IMR-90 (cell line): ENCODE measurements around the gene NOS1. TPM values are rescaled to one million over a fixed set of nuclear protein-coding genes. Genes with fewer than 3 reads are reported as not detected.

Experiments
- ATAC-seq: fragments of 200-7000 bp; cut with Tn5 transposase; 2 replicates; pipeline ENCODE4 v1.9.1; 2020; ENCODE audit warnings: low read depth, mild to moderate bottlenecking, moderate library complexity
- BruUV-seq: library from RNA; stranded (reverse); fragments of 400-500 nt; replicated peaks from 2 replicates; lab custom pipeline; 2021; lab: Mats Ljungman, UMichigan
- CTCF ChIA-PET: fragments of 300-600 bp; formaldehyde crosslinking; extraction: SDS; loops from one replicate; lab custom pipeline; 2021; ENCODE audit warnings: antibody characterized with exemption; lab: Yijun Ruan, JAX
- POLR2A ChIA-PET: fragments of 300-600 bp; sonication (Branson Sonifier 250); formaldehyde crosslinking; loops from one replicate; lab custom pipeline; 2022; ENCODE audit warnings: antibody characterized with exemption; ENCODE audit not compliant: unreplicated experiment; lab: Charles Lee
- DNase-seq: peaks from one replicate; pipeline ENCODE4 v3.0.0; 2013
- H2AFZ ChIP-seq: replicated peaks from 2 replicates; pipeline ENCODE3; 2013; ENCODE audit warnings: low read length, mild to moderate bottlenecking; ENCODE audit not compliant: poor library complexity
- H2AK5ac ChIP-seq: 2 replicates; pipeline ENCODE4 v1.6.1; 2013; ENCODE audit warnings: low read depth, low read length, inconsistent platforms
- H2AK9ac ChIP-seq: replicated peaks from 2 replicates; pipeline ENCODE3; 2013; ENCODE audit warnings: mild to moderate bottlenecking, low read depth, low read length, moderate library complexity; ENCODE audit not compliant: poor library complexity
- H2BK120ac ChIP-seq: 2 replicates; pipeline ENCODE4 v1.6.1; 2013; ENCODE audit warnings: low read depth, low read length, inconsistent platforms
- H2BK15ac ChIP-seq: 3 replicates; pipeline ENCODE4 v1.6.1; 2013; ENCODE audit warnings: low read depth, low read length, inconsistent platforms
- H2BK20ac ChIP-seq: 2 replicates; pipeline ENCODE4 v1.6.1; 2013; ENCODE audit warnings: low read depth, mild to moderate bottlenecking, inconsistent platforms, low read length, moderate library complexity
- H2BK5ac ChIP-seq: 2 replicates; pipeline ENCODE4 v1.6.1; 2013; ENCODE audit warnings: mild to moderate bottlenecking, low read depth, low read length, inconsistent platforms; ENCODE audit not compliant: poor library complexity, severe bottlenecking
- H3K14ac ChIP-seq: replicated peaks from 2 replicates; pipeline ENCODE4 v1.6.1; 2013; ENCODE audit warnings: low read depth, low read length, inconsistent platforms
- H3K18ac ChIP-seq: 2 replicates; pipeline ENCODE4 v1.6.1; 2013; ENCODE audit warnings: low read depth, low read length, control low read depth
- H3K23ac ChIP-seq: 2 replicates; pipeline ENCODE4 v1.6.1; 2013; ENCODE audit warnings: low read depth, low read length, inconsistent platforms
- H3K27ac ChIP-seq: 2 replicates; pipeline ENCODE4 v1.5.1; 2013; ENCODE audit warnings: mild to moderate bottlenecking, control low read depth, low read length; ENCODE audit not compliant: insufficient read depth
- H3K27me3 ChIP-seq: 2 replicates; pipeline ENCODE4 v1.6.1; 2013; ENCODE audit warnings: low read length; ENCODE audit not compliant: control insufficient read depth, insufficient read depth
- H3K36me3 ChIP-seq: 2 replicates; pipeline ENCODE4 v1.6.1; 2013; ENCODE audit warnings: low read length, mixed read lengths; ENCODE audit not compliant: control insufficient read depth, insufficient read depth
- H3K4ac ChIP-seq: 2 replicates; pipeline ENCODE4 v1.6.1; 2013; ENCODE audit warnings: low read depth, low read length, inconsistent platforms
- H3K4me1 ChIP-seq: 2 replicates; pipeline ENCODE4 v1.6.1; 2013; ENCODE audit warnings: low read length, mixed read lengths; ENCODE audit not compliant: control insufficient read depth, insufficient read depth
- H3K4me2 ChIP-seq: 2 replicates; pipeline ENCODE4 v1.6.1; 2013; ENCODE audit warnings: low read depth, mild to moderate bottlenecking, control low read depth, low read length, moderate library complexity
- H3K4me3 ChIP-seq: 2 replicates; pipeline ENCODE4 v1.5.1; 2013; ENCODE audit warnings: low read depth, mild to moderate bottlenecking, control low read depth, low read length, moderate library complexity; ENCODE audit not compliant: insufficient read depth
- H3K56ac ChIP-seq: 2 replicates; pipeline ENCODE4 v1.6.1; 2013; ENCODE audit warnings: low read length, inconsistent platforms; ENCODE audit not compliant: insufficient read depth; ENCODE audit errors: extremely low read depth
- H3K79me1 ChIP-seq, 2 experiments: 2 replicates each; pipeline ENCODE4 v1.6.1; 2013; ENCODE audit warnings: low read length in 2 of 2, inconsistent platforms in 1 of 2, low read depth in 1 of 2
- H3K9ac ChIP-seq: 2 replicates; pipeline ENCODE4 v1.6.1; 2013; ENCODE audit warnings: low read depth, low read length, control low read depth
- H3K9me1 ChIP-seq: 2 replicates; pipeline ENCODE4 v1.6.1; 2013; ENCODE audit warnings: low read length, inconsistent platforms; ENCODE audit not compliant: insufficient read depth
- H3K9me3 ChIP-seq: 2 replicates; pipeline ENCODE4 v1.6.1; 2013; ENCODE audit warnings: low read length; ENCODE audit not compliant: control insufficient read depth, insufficient read depth
- H4K20me1 ChIP-seq: 2 replicates; pipeline ENCODE4 v1.6.1; 2013; ENCODE audit warnings: low read length, inconsistent platforms; ENCODE audit not compliant: insufficient read depth
- H4K5ac ChIP-seq: 2 replicates; pipeline ENCODE4 v1.6.1; 2013; ENCODE audit warnings: mild to moderate bottlenecking, low read depth, low read length, control low read depth
- H4K8ac ChIP-seq, 2 experiments: 2 replicates each; pipeline ENCODE4 v1.6.1; 2013; ENCODE audit warnings: low read depth in 2 of 2, low read length in 2 of 2, control low read depth in 1 of 2, inconsistent platforms in 1 of 2
- H4K91ac ChIP-seq: 2 replicates; pipeline ENCODE4 v1.6.1; 2013; ENCODE audit warnings: low read depth, low read length, inconsistent platforms; ENCODE audit not compliant: insufficient read depth
- BHLHE40 ChIP-seq: fragments of 150-350 bp; IDR thresholded peaks from 2 replicates; pipeline ENCODE4 v1.6.1; 2016; ENCODE audit warnings: mild to moderate bottlenecking, low read depth, low read length
- CHD1 ChIP-seq: IDR thresholded peaks from 2 replicates; pipeline ENCODE4 v1.6.1; 2012; ENCODE audit warnings: low read depth, low read length, improper control_type of control experiment
- FOS ChIP-seq: fragments of 150-350 bp; IDR thresholded peaks from 2 replicates; pipeline ENCODE4 v1.6.1; 2016; ENCODE audit warnings: low read depth, low read length
- MAFK ChIP-seq: IDR thresholded peaks from 2 replicates; pipeline ENCODE4 v1.6.1; 2012; ENCODE audit warnings: low read depth, low read length, improper control_type of control experiment
- MAZ ChIP-seq: IDR thresholded peaks from 2 replicates; pipeline ENCODE4 v1.6.1; 2012; ENCODE audit warnings: low read depth, mild to moderate bottlenecking, low read length, improper control_type of control experiment, moderate library complexity, borderline replicate concordance
- MXI1 ChIP-seq: IDR thresholded peaks from 2 replicates; pipeline ENCODE4 v1.6.1; 2012; ENCODE audit warnings: low read depth, mild to moderate bottlenecking, low read length, moderate library complexity, borderline replicate concordance
- NFE2L2 ChIP-seq: fragments of 150-350 bp; IDR thresholded peaks from 2 replicates; pipeline ENCODE4 v1.6.1; 2016; ENCODE audit warnings: low read depth, mild to moderate bottlenecking, low read length
- POLR2A ChIP-seq: IDR thresholded peaks from 2 replicates; pipeline ENCODE4 v1.6.1; 2012; ENCODE audit warnings: mild to moderate bottlenecking, low read depth, low read length
- RAD21 ChIP-seq: IDR thresholded peaks from 2 replicates; pipeline ENCODE4 v1.6.1; 2012; ENCODE audit warnings: low read length, improper control_type of control experiment
- RCOR1 ChIP-seq: IDR thresholded peaks from 2 replicates; pipeline ENCODE4 v1.6.1; 2012; ENCODE audit warnings: mild to moderate bottlenecking, low read length, improper control_type of control experiment; ENCODE audit not compliant: insufficient replicate concordance
- RFX5 ChIP-seq: IDR thresholded peaks from 2 replicates; pipeline ENCODE4 v1.8.0; 2012; ENCODE audit warnings: low read depth, mild to moderate bottlenecking, low read length, moderate library complexity
- SMC3 ChIP-seq: fragments of 150-350 bp; IDR thresholded peaks from 2 replicates; pipeline ENCODE4 v1.6.1; 2016; ENCODE audit warnings: low read depth, mild to moderate bottlenecking, antibody characterized with exemption, low read length, moderate library complexity
- WGBS, 2 experiments: methylation state at CpG; one replicate each; pipeline versions ENCODE4 v1.1.5 to v1.1.7; 2013; ENCODE audit warnings: missing lambda C conversion rate in 2 of 2; ENCODE audit not compliant: insufficient read length in 1 of 2; ENCODE audit errors: extremely low coverage in 2 of 2; 5-methylcytosine and 5-hydroxymethylcytosine counted together
- dilution Hi-C: fragments of 300-500 bp; cut with HindIII; formaldehyde crosslinking; loops from one replicate; pipeline ENCODE4 v1.14.3; 2018; ENCODE audit warnings: low sequenced_read_pairs; ENCODE audit not compliant: unreplicated experiment
- in situ Hi-C: fragments of 300-500 bp; cut with MboI; formaldehyde crosslinking; loops from 3 replicates; pipeline ENCODE4 v1.14.3; 2019; ENCODE audit warnings: low sequenced_read_pairs, inconsistent platforms, mixed read lengths
- intact Hi-C: fragments of 100-400 bp; cut with micrococcal nuclease; formaldehyde crosslinking; loops from 2 replicates; pipeline ENCODE4 v1.10.0; 2022
- polyA plus RNA-seq, 3 experiments: library from polyadenylated mRNA; depleted of rRNA; stranded (reverse); fragments of >200 nt; gene quantifications; 2 replicates each; pipeline ENCODE4 v1.2.3, GENCODE V29; 2012; ENCODE audit warnings: low replicate concordance in 1 of 3
- total RNA-seq: library from RNA; depleted of rRNA; stranded (reverse); fragments of >200 nt; gene quantifications from 2 replicates; pipeline ENCODE4 v1.2.3, GENCODE V29; 2012
- TF ChIP-seq, protein P1 (sequence below): fragments of 150-350 bp; IDR thresholded peaks from 2 replicates; pipeline ENCODE4 v1.6.1; 2016; ENCODE audit warnings: low read depth, mild to moderate bottlenecking, low read length, moderate library complexity, borderline replicate concordance
- TF ChIP-seq, protein P2 (sequence below): fragments of 150-350 bp; IDR thresholded peaks from 2 replicates; pipeline ENCODE4 v1.6.1; 2017; ENCODE audit warnings: mild to moderate bottlenecking, antibody characterized with exemption, low read length, low read depth
- TF ChIP-seq, protein P3 (sequence below): conservative IDR thresholded peaks from 2 replicates; pipeline ENCODE4 v1.5.1; 2012; ENCODE audit warnings: mild to moderate bottlenecking, low read depth, low read length, improper control_type of control experiment

Gene NOS1
- total and polyA plus RNA-seq, 2 of the 4 experiments (the other 2 are of a cell fraction) = 0.09 TPM; not detected in 1

DNA sequence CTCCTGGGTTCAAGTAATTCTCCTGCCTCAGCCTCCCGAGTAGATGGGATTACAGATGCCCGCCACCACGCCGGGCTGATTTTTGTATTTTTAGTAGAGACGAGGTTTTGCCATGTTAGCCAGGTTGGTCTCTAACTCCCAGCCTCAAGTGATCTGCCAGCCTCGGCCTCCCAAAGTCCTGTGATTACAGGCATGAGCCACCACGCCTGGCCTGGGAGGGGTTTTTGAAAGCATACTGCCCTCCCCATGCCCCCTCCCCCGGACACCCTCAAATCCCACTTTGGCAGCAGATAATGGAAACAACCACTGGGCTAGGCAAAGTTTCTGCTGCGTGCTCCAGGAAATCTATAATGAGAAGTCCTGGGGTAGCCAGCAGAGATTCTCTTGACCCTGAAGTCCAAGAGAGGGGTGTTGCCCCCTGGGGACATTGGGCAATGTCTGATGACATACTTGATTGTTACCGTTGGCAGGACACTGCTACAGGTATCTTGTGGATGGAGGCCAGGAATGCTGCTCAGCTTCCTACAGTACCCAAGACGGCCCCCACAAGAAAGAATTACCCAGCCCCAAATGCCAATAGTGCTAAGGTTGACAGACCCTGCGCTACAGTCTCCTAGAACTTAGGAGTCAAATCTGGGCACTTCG, 152.5 kb downstream of the NOS1 start:
- no peak overlapping the region for H2BK15ac ChIP-seq
- no peak overlapping the region for H2AK5ac ChIP-seq
- no peaks in the 10 kb centered on the region for H3K36me3 ChIP-seq
- no peak for DNase-seq
- peaks cover 9% of the 10 kb centered on the region; the same call in 1 of the 2 replicates for H3K27me3 ChIP-seq
- no peak overlapping the region for H4K91ac ChIP-seq
- no peak overlapping the region for H3K9ac ChIP-seq
- H3K4me2 ChIP-seq = no peak overlapping the region
- no peak overlapping the region for H4K8ac ChIP-seq
- no peak overlapping the region for H2AFZ ChIP-seq
- intact Hi-C loops (no loop called here), dilution Hi-C loops (no loop called here), in situ Hi-C loops (no loop called here)
- no peaks in the 10 kb centered on the region for H3K79me1 ChIP-seq
- H4K20me1 ChIP-seq = no peaks in the 10 kb centered on the region
- H3K18ac ChIP-seq = no peak overlapping the region
- ChIA-PET CTCF (interaction anchor here (0.6 to 0.7 kb wide), 2 partner anchors 20 to 329 kb away, joined by 4 to 5 read pairs; no protein-coding TSS in a partner anchor), POLR2A (no interaction called here)
- no peak overlapping the region for H3K4ac ChIP-seq
- no peak overlapping the region for H2BK20ac ChIP-seq
- H3K23ac ChIP-seq = no peak overlapping the region
- TF ChIP-seq RFX5 (no peak), POLR2A (no peak), MAFK (no peak), RCOR1 (no peak), FOS (no peak), MAZ (no peak), BHLHE40 (no peak), CHD1 (no peak), SMC3 (no peak), MXI1 (no peak), RAD21 (no peak), NFE2L2 (no peak)
- TF ChIP-seq, protein P1, sequence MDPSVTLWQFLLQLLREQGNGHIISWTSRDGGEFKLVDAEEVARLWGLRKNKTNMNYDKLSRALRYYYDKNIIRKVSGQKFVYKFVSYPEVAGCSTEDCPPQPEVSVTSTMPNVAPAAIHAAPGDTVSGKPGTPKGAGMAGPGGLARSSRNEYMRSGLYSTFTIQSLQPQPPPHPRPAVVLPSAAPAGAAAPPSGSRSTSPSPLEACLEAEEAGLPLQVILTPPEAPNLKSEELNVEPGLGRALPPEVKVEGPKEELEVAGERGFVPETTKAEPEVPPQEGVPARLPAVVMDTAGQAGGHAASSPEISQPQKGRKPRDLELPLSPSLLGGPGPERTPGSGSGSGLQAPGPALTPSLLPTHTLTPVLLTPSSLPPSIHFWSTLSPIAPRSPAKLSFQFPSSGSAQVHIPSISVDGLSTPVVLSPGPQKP = no peak
- TF ChIP-seq, protein P2, sequence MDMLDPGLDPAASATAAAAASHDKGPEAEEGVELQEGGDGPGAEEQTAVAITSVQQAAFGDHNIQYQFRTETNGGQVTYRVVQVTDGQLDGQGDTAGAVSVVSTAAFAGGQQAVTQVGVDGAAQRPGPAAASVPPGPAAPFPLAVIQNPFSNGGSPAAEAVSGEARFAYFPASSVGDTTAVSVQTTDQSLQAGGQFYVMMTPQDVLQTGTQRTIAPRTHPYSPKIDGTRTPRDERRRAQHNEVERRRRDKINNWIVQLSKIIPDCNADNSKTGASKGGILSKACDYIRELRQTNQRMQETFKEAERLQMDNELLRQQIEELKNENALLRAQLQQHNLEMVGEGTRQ = no peak
- TF ChIP-seq, protein P3, sequence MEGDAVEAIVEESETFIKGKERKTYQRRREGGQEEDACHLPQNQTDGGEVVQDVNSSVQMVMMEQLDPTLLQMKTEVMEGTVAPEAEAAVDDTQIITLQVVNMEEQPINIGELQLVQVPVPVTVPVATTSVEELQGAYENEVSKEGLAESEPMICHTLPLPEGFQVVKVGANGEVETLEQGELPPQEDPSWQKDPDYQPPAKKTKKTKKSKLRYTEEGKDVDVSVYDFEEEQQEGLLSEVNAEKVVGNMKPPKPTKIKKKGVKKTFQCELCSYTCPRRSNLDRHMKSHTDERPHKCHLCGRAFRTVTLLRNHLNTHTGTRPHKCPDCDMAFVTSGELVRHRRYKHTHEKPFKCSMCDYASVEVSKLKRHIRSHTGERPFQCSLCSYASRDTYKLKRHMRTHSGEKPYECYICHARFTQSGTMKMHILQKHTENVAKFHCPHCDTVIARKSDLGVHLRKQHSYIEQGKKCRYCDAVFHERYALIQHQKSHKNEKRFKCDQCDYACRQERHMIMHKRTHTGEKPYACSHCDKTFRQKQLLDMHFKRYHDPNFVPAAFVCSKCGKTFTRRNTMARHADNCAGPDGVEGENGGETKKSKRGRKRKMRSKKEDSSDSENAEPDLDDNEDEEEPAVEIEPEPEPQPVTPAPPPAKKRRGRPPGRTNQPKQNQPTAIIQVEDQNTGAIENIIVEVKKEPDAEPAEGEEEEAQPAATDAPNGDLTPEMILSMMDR = no peak
- no peaks in the 10 kb centered on the region for H3K9me1 ChIP-seq
- H3K4me1 ChIP-seq = no peaks in the 10 kb centered on the region
- ATAC-seq = no peak
- no peak overlapping the region for H4K5ac ChIP-seq
- no TSS peak for BruUV-seq
- H3K14ac ChIP-seq = no peak overlapping the region
- H3K4me3 ChIP-seq = no peak overlapping the region
- 76% methylated on average over 3 of the region's 13 CpGs; no CpG with 5 or more reads in 1 of the 2 experiments for WGBS, 2 experiments
- no peak overlapping the region for H3K56ac ChIP-seq
- H3K9me3 ChIP-seq = no peaks in the 10 kb centered on the region
- no peak overlapping the region for H2BK120ac ChIP-seq
- no peak overlapping the region for H2BK5ac ChIP-seq
- no peak overlapping the region for H2AK9ac ChIP-seq
- no peak overlapping the region for H3K27ac ChIP-seq
